ENCODE data around the gene APOL5.

Gene APOL5

GRCh38 chr22:35705141-35705540 is 12.5 kb upstream of the APOL5 start:
- no peak overlapping the region for H3K4me2 ChIP-seq (ENCODE audit: low read length)
- H3K4me3 ChIP-seq (ENCODE audit: low read depth, low read length, poor library complexity, severe bottlenecking): no peak overlapping the region
- H3K27ac ChIP-seq (ENCODE audit: low read depth, low read length, poor library complexity, severe bottlenecking): no peak overlapping the region
- no peaks in the 10 kb centered on the region for H3K36me3 ChIP-seq (ENCODE audit: insufficient read depth, low read length)
- H3K79me2 ChIP-seq (ENCODE audit: insufficient read depth, low read length): no peaks in the 10 kb centered on the region
- no peak overlapping the region for H2AFZ ChIP-seq (ENCODE audit: low read length)
- no peaks in the 10 kb centered on the region for H3F3A ChIP-seq (ENCODE audit: insufficient read depth, low read length)
- TF ChIP-seq, protein P1, sequence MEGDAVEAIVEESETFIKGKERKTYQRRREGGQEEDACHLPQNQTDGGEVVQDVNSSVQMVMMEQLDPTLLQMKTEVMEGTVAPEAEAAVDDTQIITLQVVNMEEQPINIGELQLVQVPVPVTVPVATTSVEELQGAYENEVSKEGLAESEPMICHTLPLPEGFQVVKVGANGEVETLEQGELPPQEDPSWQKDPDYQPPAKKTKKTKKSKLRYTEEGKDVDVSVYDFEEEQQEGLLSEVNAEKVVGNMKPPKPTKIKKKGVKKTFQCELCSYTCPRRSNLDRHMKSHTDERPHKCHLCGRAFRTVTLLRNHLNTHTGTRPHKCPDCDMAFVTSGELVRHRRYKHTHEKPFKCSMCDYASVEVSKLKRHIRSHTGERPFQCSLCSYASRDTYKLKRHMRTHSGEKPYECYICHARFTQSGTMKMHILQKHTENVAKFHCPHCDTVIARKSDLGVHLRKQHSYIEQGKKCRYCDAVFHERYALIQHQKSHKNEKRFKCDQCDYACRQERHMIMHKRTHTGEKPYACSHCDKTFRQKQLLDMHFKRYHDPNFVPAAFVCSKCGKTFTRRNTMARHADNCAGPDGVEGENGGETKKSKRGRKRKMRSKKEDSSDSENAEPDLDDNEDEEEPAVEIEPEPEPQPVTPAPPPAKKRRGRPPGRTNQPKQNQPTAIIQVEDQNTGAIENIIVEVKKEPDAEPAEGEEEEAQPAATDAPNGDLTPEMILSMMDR (IDR thresholded peaks at IDR 0.05; ENCODE audit: low read length): no peak
- TF ChIP-seq EZH2 (IDR thresholded peaks at IDR 0.05; ENCODE audit: borderline replicate concordance, low read length): no peak
- no peaks in the 10 kb centered on the region for H3K4me1 ChIP-seq (ENCODE audit: insufficient read depth, low read length, severe bottlenecking)
- no peaks in the 10 kb centered on the region for H3K9me3 ChIP-seq (ENCODE audit: low read length)
- no peak overlapping the region for H3K9ac ChIP-seq (ENCODE audit: low read length)
- no peaks in the 10 kb centered on the region for H3K9me2 ChIP-seq (ENCODE audit: low read depth, low read length)
- H4K20me1 ChIP-seq (ENCODE audit: insufficient read depth, low read length): no peaks in the 10 kb centered on the region
- no peaks in the 10 kb centered on the region for H3K27me3 ChIP-seq (ENCODE audit: insufficient read depth, low read length)

- no peak overlapping the region for H3K9ac ChIP-seq (ENCODE audit: low read length)
- no peak overlapping the region for H2AFZ ChIP-seq (ENCODE audit: low read length)
- TF ChIP-seq EZH2 (IDR thresholded peaks at IDR 0.05; ENCODE audit: borderline replicate concordance, low read length): no peak
- TF ChIP-seq, protein P1 (IDR thresholded peaks at IDR 0.05; ENCODE audit: low read length): no peak
Measured at GRCh38 chr22:35708453-35708852, 9.2 kb upstream of the APOL5 start.

DNA sequence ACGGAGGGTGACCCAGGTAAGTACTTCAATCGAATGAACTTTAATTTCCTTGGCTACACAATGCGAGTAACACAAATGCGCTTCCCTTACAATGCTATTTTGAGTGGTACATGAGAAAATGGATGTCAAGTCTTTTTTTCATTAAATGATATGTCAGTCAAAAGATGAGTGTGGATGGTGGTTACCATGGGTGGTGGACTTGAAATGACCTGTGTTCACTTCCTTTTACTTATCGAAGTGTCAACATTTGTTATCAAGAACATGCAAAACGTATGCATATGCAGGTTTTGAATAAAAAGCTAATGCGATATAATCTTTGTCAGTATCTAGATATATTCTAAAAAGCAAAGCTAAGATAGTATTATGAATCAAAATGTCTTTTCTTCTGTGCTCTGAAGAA is 8.8 kb upstream of the APOL5 start:
- Histone ChIP-seq H4K20me1 (ENCODE audit: insufficient read depth, low read length) (no peaks in the 10 kb centered on the region), H3K9me2 (ENCODE audit: low read depth, low read length) (no peaks in the 10 kb centered on the region), H3K27me3 (ENCODE audit: insufficient read depth, low read length) (no peaks in the 10 kb centered on the region), H3K4me2 (ENCODE audit: low read length) (no peak overlapping the region), H3K9me3 (ENCODE audit: low read length) (no peaks in the 10 kb centered on the region), H3K27ac (ENCODE audit: low read depth, low read length, poor library complexity, severe bottlenecking) (no peak overlapping the region), H3K9ac (ENCODE audit: low read length) (no peak overlapping the region), H3K4me1 (ENCODE audit: insufficient read depth, low read length, severe bottlenecking) (no peaks in the 10 kb centered on the region), H3K79me2 (ENCODE audit: insufficient read depth, low read length) (no peaks in the 10 kb centered on the region), H2AFZ (ENCODE audit: low read length) (no peak overlapping the region), H3F3A (ENCODE audit: insufficient read depth, low read length) (no peaks in the 10 kb centered on the region), H3K4me3 (ENCODE audit: low read depth, low read length, poor library complexity, severe bottlenecking) (no peak overlapping the region), H3K36me3 (ENCODE audit: insufficient read depth, low read length) (no peaks in the 10 kb centered on the region)
- no peak for TF ChIP-seq EZH2 (IDR thresholded peaks at IDR 0.05; ENCODE audit: borderline replicate concordance, low read length)
- TF ChIP-seq, protein P1 (IDR thresholded peaks at IDR 0.05; ENCODE audit: low read length): no peak

More at GRCh38 chr22:35708453-35708852, 9.2 kb upstream of the APOL5 start:
- Histone ChIP-seq H3K4me1 (ENCODE audit: insufficient read depth, low read length, severe bottlenecking) (no peaks in the 10 kb centered on the region), H3K4me2 (ENCODE audit: low read length) (no peak overlapping the region), H3K9me2 (ENCODE audit: low read depth, low read length) (no peaks in the 10 kb centered on the region), H3F3A (ENCODE audit: insufficient read depth, low read length) (no peaks in the 10 kb centered on the region), H3K36me3 (ENCODE audit: insufficient read depth, low read length) (no peaks in the 10 kb centered on the region), H3K79me2 (ENCODE audit: insufficient read depth, low read length) (no peaks in the 10 kb centered on the region), H3K27me3 (ENCODE audit: insufficient read depth, low read length) (no peaks in the 10 kb centered on the region), H3K27ac (ENCODE audit: low read depth, low read length, poor library complexity, severe bottlenecking) (no peak overlapping the region), H3K9me3 (ENCODE audit: low read length) (no peaks in the 10 kb centered on the region), H3K4me3 (ENCODE audit: low read depth, low read length, poor library complexity, severe bottlenecking) (no peak overlapping the region), H4K20me1 (ENCODE audit: insufficient read depth, low read length) (no peaks in the 10 kb centered on the region)
